ENCODE data around the gene PATJ. TPM values are rescaled to one million over a fixed set of nuclear protein-coding genes. Genes with fewer than 3 reads are reported as not detected.

PATJ gene
- total RNA-seq, 1 experiment from 2014 or later: 57.9 TPM

- no peak for TF ChIP-seq RELA (CRISPR knock-in tag; IDR thresholded peaks at IDR 0.05; ENCODE audit: borderline replicate concordance)
These were observed 14.5 kb downstream of the PATJ start (continued) for GRCh38 chr1:61756773-61757172.

DNA sequence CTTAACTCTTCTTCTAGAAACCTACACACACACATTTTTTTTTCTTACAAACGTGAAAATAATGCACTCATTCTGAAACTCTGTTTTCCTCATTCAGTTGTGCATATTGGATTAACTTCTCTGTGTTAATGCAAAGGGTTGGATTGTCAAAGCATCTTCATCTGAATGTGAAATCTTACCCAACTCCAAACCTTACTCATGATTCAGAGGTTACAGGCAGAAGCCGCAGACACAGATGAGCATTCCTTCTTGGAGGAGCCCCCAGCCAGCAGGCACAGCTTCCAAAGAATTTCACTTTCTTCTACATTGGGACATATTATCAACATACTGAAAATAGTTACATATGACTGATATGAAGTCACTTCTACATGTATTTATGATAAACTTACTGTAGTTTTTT is 15.7 kb downstream of the PATJ start:
- ATAC-seq: no peak
- H3K36me3 Mint-ChIP-seq: peaks cover 3% of the 10 kb centered on the region; the same call in 1 of the 2 replicates
- CTCF ChIA-PET: no interaction called here

DNA sequence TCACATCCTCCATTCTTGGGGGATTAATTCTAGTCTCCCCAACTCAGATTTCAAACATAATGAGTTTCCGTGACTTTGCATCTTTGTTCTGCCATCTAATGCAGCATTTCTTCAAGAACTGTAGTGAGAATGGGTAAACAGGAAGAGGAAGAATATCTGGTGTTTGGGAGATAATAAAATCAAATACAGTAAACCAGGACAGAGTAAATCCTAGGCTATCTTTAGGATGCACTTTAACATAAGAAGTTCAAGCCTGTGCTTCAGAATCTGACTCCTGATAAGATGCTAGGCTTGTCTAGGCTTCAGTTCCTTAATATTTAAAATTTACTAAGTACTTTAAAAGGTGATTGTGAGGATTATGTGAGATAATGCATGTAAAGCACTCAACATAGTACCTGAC is 27.9 kb downstream of the PATJ start:
- ChIA-PET CTCF (interaction anchor here (0.7 kb wide), 1 partner anchor 73 kb away, joined by 3 read pairs; no protein-coding TSS in a partner anchor), POLR2A (no interaction called here)
- no peak overlapping the region for H3K27ac Mint-ChIP-seq
- H3K4me3 Mint-ChIP-seq: no peak overlapping the region
- no peaks in the 10 kb centered on the region for H3K4me1 Mint-ChIP-seq
- peaks cover 41% of the 10 kb centered on the region for H3K36me3 Mint-ChIP-seq
- no peak for ATAC-seq
- no peaks in the 10 kb centered on the region for H3K27me3 Mint-ChIP-seq (ENCODE audit: low read depth)
- DNase-seq (ENCODE audit: low spot score): no peak
- TF ChIP-seq JUN (CRISPR knock-in tag; IDR thresholded peaks at IDR 0.05): no peak
- no peak for TF ChIP-seq ZNF425 (CRISPR knock-in tag; conservative IDR thresholded peaks at IDR 0.05)
- TF ChIP-seq GTF2I (CRISPR knock-in tag; conservative IDR thresholded peaks at IDR 0.05): no peak
- TF ChIP-seq, protein P1, sequence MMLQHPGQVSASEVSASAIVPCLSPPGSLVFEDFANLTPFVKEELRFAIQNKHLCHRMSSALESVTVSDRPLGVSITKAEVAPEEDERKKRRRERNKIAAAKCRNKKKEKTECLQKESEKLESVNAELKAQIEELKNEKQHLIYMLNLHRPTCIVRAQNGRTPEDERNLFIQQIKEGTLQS (CRISPR knock-in tag; conservative IDR thresholded peaks at IDR 0.05): no peak
- H3K9me3 Mint-ChIP-seq: no peaks in the 10 kb centered on the region

More for the DNA sequence above, 15.7 kb downstream of the PATJ start:
- POLR2A ChIA-PET: no interaction called here
- no peak for TF ChIP-seq GABPB1 (CRISPR knock-in tag; IDR thresholded peaks at IDR 0.05)
- TF ChIP-seq GRHL2 (CRISPR knock-in tag; IDR thresholded peaks at IDR 0.05; ENCODE audit: insufficient replicate concordance, severe bottlenecking): no peak
- no peak for TF ChIP-seq ZNF317 (CRISPR knock-in tag; IDR thresholded peaks at IDR 0.05; ENCODE audit: borderline replicate concordance, low read depth)
- no peak for TF ChIP-seq TEAD1 (CRISPR knock-in tag; IDR thresholded peaks at IDR 0.05)
- no peak for TF ChIP-seq ZNF281 (CRISPR knock-in tag; IDR thresholded peaks at IDR 0.05)
- no peak for TF ChIP-seq NFE2L1 (CRISPR knock-in tag; IDR thresholded peaks at IDR 0.05)
- TF ChIP-seq NFATC4 (CRISPR knock-in tag; IDR thresholded peaks at IDR 0.05): no peak
- no peak for TF ChIP-seq ELF4 (CRISPR knock-in tag; IDR thresholded peaks at IDR 0.05; ENCODE audit: low read depth)
- TF ChIP-seq ZNF121 (CRISPR knock-in tag; IDR thresholded peaks at IDR 0.05): no peak
- no peak for TF ChIP-seq KAT7 (CRISPR knock-in tag; IDR thresholded peaks at IDR 0.05; ENCODE audit: borderline replicate concordance)
- TF ChIP-seq MXD4 (CRISPR knock-in tag; IDR thresholded peaks at IDR 0.05; ENCODE audit: borderline replicate concordance): no peak
- TF ChIP-seq, protein P2, sequence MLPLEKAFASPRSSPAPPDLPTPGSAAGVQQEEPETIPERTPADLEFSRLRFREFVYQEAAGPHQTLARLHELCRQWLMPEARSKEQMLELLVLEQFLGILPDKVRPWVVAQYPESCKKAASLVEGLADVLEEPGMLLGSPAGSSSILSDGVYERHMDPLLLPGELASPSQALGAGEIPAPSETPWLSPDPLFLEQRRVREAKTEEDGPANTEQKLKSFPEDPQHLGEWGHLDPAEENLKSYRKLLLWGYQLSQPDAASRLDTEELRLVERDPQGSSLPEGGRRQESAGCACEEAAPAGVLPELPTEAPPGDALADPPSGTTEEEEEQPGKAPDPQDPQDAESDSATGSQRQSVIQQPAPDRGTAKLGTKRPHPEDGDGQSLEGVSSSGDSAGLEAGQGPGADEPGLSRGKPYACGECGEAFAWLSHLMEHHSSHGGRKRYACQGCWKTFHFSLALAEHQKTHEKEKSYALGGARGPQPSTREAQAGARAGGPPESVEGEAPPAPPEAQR (CRISPR knock-in tag; IDR thresholded peaks at IDR 0.05): no peak
- H3K9me3 Mint-ChIP-seq: no peaks in the 10 kb centered on the region
- no peaks in the 10 kb centered on the region for H3K27me3 Mint-ChIP-seq (ENCODE audit: low read depth)
- no peak overlapping the region for H3K4me3 Mint-ChIP-seq
- DNase-seq (ENCODE audit: low spot score): no peak
- H3K27ac Mint-ChIP-seq: no peak overlapping the region
- H3K4me1 Mint-ChIP-seq: peaks cover 29% of the 10 kb centered on the region

Measured in WTC11 (cell line).